H1 (cell line): ENCODE results near the gene KCNB1. TPM values are rescaled to one million over a fixed set of nuclear protein-coding genes. Genes with fewer than 3 reads are reported as not detected.

Source experiments
- RFX5 ChIP-seq: IDR thresholded peaks from 2 replicates; pipeline ENCODE4 v1.6.1; 2011; ENCODE audit warnings: low read depth, low read length, improper control_type of control experiment, borderline replicate concordance
- SIN3A ChIP-seq, 2 experiments: IDR thresholded peaks in 1 of 2; conservative IDR thresholded peaks in 1 of 2; 2 replicates each; pipeline ENCODE4 v1.6.1; 2011 to 2012; ENCODE audit warnings: low read length in 2 of 2, improper control_type of control experiment in 1 of 2, low read depth in 1 of 2, mild to moderate bottlenecking in 1 of 2
- TBP ChIP-seq: IDR thresholded peaks from 2 replicates; pipeline ENCODE4 v1.6.1; 2011; ENCODE audit warnings: low read depth, low read length, improper control_type of control experiment
- polyA plus RNA-seq, 7 experiments: library from polyadenylated mRNA; depleted of rRNA in 3 of 7; stranded (reverse) in 5 of 7; unstranded in 2 of 7; fragments of >200 nt in 5 of 7; fragments of 200-250 nt in 2 of 7; gene quantifications; 1 replicate in 5 of 7; 2 replicates in 1 of 7; 4 replicates in 1 of 7; pipeline versions ENCODE4 v1.2.1 to v1.2.3, GENCODE V29; 2011 to 2013; ENCODE audit warnings: missing spikeins in 2 of 7, mixed read lengths in 2 of 7
- total RNA-seq: library from RNA; stranded (reverse); fragmentation: NEBNext Ultra II Directional; extraction: Animal tissue kit (Norgen Biotek cat#: 25700); gene quantifications from 2 replicates; pipeline ENCODE4 v1.2.1, GENCODE V29; 2021

The KCNB1 gene
- total and polyA plus RNA-seq, 2 of the 8 experiments (the other 6 are each of a cell fraction or from before 2014, with no cell fraction given): 0.58 to 0.67 TPM

- TF ChIP-seq RFX5 (no peak), SIN3A (conservative IDR thresholded peaks at IDR 0.05 in 1 of 2, IDR thresholded peaks at IDR 0.05 in 1 of 2; ENCODE audit: low read depth in 1 of 2, low read length in 2 of 2) (no peak), TBP (no peak)
These were observed 7.2 kb upstream of the KCNB1 start (continued) for GRCh38 chr20:49489688-49490087.
